ENCODE measurements around the gene NR2C1.

- TF ChIP-seq REST (tag by site-specific recombination; IDR thresholded peaks at IDR 0.05) = no peak
- no peak for TF ChIP-seq ATF2 (tag by site-specific recombination; IDR thresholded peaks at IDR 0.05; ENCODE audit: low read depth)
- TF ChIP-seq ZNF24 (tag by site-specific recombination; IDR thresholded peaks at IDR 0.05) = no peak
- no peak for TF ChIP-seq ZFP37 (tag by site-specific recombination; IDR thresholded peaks at IDR 0.05)
Measured at GRCh38 chr12:95002754-95003153, 70.7 kb downstream of the NR2C1 start.

All from HEK293 (cell line).